ENCODE results near the gene EML1.

GRCh38 chr14:99905121-99905520 is 111.9 kb downstream of the EML1 start:
- TF ChIP-seq BHLHE40 (IDR thresholded peaks at IDR 0.05; ENCODE audit: borderline replicate concordance) = no peak
- no peak for TF ChIP-seq NFRKB (IDR thresholded peaks at IDR 0.05)
- no peak for TF ChIP-seq FOXA1 (IDR thresholded peaks at IDR 0.05)
- TF ChIP-seq SUZ12 (IDR thresholded peaks at IDR 0.05) = no peak
- TF ChIP-seq FOXK2 (IDR thresholded peaks at IDR 0.05) = no peak
- no peak for TF ChIP-seq FOXM1 (IDR thresholded peaks at IDR 0.05; ENCODE audit: borderline replicate concordance)
- no peak for TF ChIP-seq SP1 (IDR thresholded peaks at IDR 0.05)
- no peak for TF ChIP-seq ARNT (IDR thresholded peaks at IDR 0.05)
- TF ChIP-seq LEF1 (IDR thresholded peaks at IDR 0.05; ENCODE audit: borderline replicate concordance) = no peak
- no peak for TF ChIP-seq ZNF384 (IDR thresholded peaks at IDR 0.05)
- TF ChIP-seq, protein P1, sequence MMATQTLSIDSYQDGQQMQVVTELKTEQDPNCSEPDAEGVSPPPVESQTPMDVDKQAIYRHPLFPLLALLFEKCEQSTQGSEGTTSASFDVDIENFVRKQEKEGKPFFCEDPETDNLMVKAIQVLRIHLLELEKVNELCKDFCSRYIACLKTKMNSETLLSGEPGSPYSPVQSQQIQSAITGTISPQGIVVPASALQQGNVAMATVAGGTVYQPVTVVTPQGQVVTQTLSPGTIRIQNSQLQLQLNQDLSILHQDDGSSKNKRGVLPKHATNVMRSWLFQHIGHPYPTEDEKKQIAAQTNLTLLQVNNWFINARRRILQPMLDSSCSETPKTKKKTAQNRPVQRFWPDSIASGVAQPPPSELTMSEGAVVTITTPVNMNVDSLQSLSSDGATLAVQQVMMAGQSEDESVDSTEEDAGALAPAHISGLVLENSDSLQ (IDR thresholded peaks at IDR 0.05) = no peak
- no peak for TF ChIP-seq TARDBP (IDR thresholded peaks at IDR 0.05)

All from HEK293T (cell line).